Heart right ventricle (tissue), 16 donors: ENCODE results near the gene MAGI2. TPM values are rescaled to one million over a fixed set of nuclear protein-coding genes. Genes with fewer than 3 reads are reported as not detected.

Source experiments
- ATAC-seq, 8 donors: fragments of 200-7000 bp; cut with Tn5 transposase; one replicate each; pipeline ENCODE4 v1.9.1; 2020; ENCODE audit warnings: mild to moderate bottlenecking in 8 of 8, moderate library complexity in 8 of 8, moderate number of reproducible peaks in 1 of 8
- DNase-seq, 2 donors: peaks; one replicate each; pipeline ENCODE4 v3.0.0-alpha.2; 2020
- H3K27ac ChIP-seq, 10 donors: fragments of 200-600 bp; sonication (generic) in 2 of 10; one replicate each; pipeline versions ENCODE4 v1.5.0 to v1.8.0; 2020 to 2022; ENCODE audit warnings: mild to moderate bottlenecking in 3 of 10
- H3K27me3 ChIP-seq, 7 donors: fragments of 200-600 bp; one replicate each; pipeline ENCODE4 v1.8.0; 2021 to 2022; ENCODE audit warnings: mild to moderate bottlenecking in 2 of 7
- H3K36me3 ChIP-seq, 9 donors: fragments of 200-600 bp; sonication (generic) in 1 of 9; one replicate each; pipeline versions ENCODE4 v1.5.0 to v1.8.0; 2020 to 2022; ENCODE audit warnings: mild to moderate bottlenecking in 2 of 9
- H3K4me1 ChIP-seq, 9 donors: fragments of 200-600 bp; sonication (generic) in 1 of 9; one replicate each; pipeline versions ENCODE4 v1.5.0 to v1.8.0; 2020 to 2022; ENCODE audit warnings: mild to moderate bottlenecking in 4 of 9
- H3K4me3 ChIP-seq, 10 donors: fragments of 200-600 bp; sonication (generic) in 2 of 10; one replicate each; pipeline versions ENCODE4 v1.5.0 to v1.8.0; 2020 to 2022; ENCODE audit warnings: mild to moderate bottlenecking in 7 of 10, moderate library complexity in 2 of 10
- H3K9me3 ChIP-seq, 11 donors: fragments of 200-600 bp in 10 of 11; sonication (generic) in 2 of 11; one replicate each; pipeline versions ENCODE4 v1.5.0 to v1.8.0; 2013 to 2022; ENCODE audit warnings: mild to moderate bottlenecking in 2 of 11, control low read depth in 1 of 11, moderate library complexity in 1 of 11
- CTCF ChIP-seq, 9 donors: fragments of 200-600 bp; sonication (generic) in 2 of 9; IDR thresholded peaks; one replicate each; pipeline versions ENCODE4 v1.5.0 to v1.8.0; 2021 to 2022; ENCODE audit warnings: antibody characterized with exemption in 9 of 9, mild to moderate bottlenecking in 5 of 9, moderate library complexity in 1 of 9
- WGBS, 2 donors: extraction: QIAGEN DNeasy Blood & Tissue Kit; methylation state at CpG; one replicate each; pipeline ENCODE4 v1.1.7; 2013; ENCODE audit warnings: inconsistent platforms in 1 of 2; 5-methylcytosine and 5-hydroxymethylcytosine counted together
- intact Hi-C, 10 donors: fragments of 100-400 bp; cut with DNase I; formaldehyde crosslinking; loops; one replicate each; pipeline versions ENCODE4 v1.11.1 to v1.14.2; 2022
- polyA plus RNA-seq, 2 donors: library from polyadenylated mRNA; stranded (reverse); fragments of 200-250 nt; gene quantifications; one replicate each; pipeline ENCODE4 v1.2.3, GENCODE V29; 2013
- total RNA-seq, 10 donors: library from RNA; stranded (reverse); fragmentation: NEBNext Ultra II Directional in 3 of 10; extraction: Animal tissue kit (Norgen Biotek cat#: 25700) in 3 of 10; gene quantifications; one replicate each; pipeline versions ENCODE4 v1.2.1 to v1.2.4, GENCODE V29; 2021 to 2023
- donor health status: Arrhythmogenic right ventricular cardiomyopathy.
- donor health status: ischemic (EF 13 %, LVEDD 7.1; RV severe dilation, severe dysfunction).
- donor health status: healthy with polysubstance abuse.
- donor health status: DM: no; HTN: yes; CAD: no.
- donor health status: DM: no; HTN: no; CAD: no.
- donor health status: ischemic (EF 25% LVEDD 6.9; RV normal size, moderate dysfunction).
- donor health status: ischemic (EF 25% LVEDD 5.7; RV mildly dilated, moderate dysfunction).
- donor health status: healthy.
- donor health status: DM: yes; HTN: yes; CAD: no.
- donor health status: Ischemic cardiomyopathy.
- donor health status: ischemic (EF 35%, LVEDD 5.7; RV mildly dilated, moderate dysfunction).
- donor health status: nonischemic (EF 11% LVEDD 7.7; RV severe dilation, severe dysfunction).
- donor health status: DM: yes; HTN: yes; CAD: no.
- donor health status: PGD.
- donor health status: ischemic (EF 29% LVEDD 5.4; RV normal size, mild dysfunction).
- donor health status: nonischemic (EF 23%, LVEDD 6.1; RV moderate dilation, normal function).

Gene MAGI2
- total and polyA plus RNA-seq, 12 donors, result 0.83 to 6.0 (median 4.1) TPM

DNA sequence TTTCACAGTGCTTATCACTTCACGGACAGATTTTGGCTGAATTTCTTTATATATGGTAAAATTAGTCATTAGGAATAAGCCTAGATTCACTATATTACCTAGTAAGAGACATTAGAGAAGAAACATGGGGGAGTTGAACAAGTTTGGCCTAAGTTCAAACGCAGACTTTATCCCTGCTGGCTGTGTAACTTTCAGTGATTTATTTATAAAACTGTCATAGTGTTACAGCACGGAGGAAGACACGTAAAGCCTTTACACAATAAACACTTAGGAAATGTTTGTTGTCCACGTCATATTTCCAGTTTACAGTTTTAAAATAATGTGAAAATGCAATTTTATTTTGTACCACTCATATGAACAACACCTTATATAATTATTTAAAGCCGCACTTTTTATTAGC is 661.5 kb downstream of the MAGI2 start:
- DNase-seq (no peak), ATAC-seq (no peak)
- H3K4me3 ChIP-seq, result no peak overlapping the region
- peaks cover 0 to 3% (median 0%) of the 10 kb centered on the region in 9 donors for H3K4me1 ChIP-seq
- peaks cover 0 to 21% (median 13%) of the 10 kb centered on the region in 11 donors for H3K9me3 ChIP-seq
- intact Hi-C loops, result no loop called here
- H3K36me3 ChIP-seq, result no peaks in the 10 kb centered on the region
- H3K27me3 ChIP-seq, result no peaks in the 10 kb centered on the region
- TF ChIP-seq CTCF (IDR thresholded peaks at IDR 0.05), result no peak
- H3K27ac ChIP-seq, result no peak overlapping the region
- WGBS, 2 donors, result 39 to 46% methylated on average over 6 of the region's 6 CpGs

DNA sequence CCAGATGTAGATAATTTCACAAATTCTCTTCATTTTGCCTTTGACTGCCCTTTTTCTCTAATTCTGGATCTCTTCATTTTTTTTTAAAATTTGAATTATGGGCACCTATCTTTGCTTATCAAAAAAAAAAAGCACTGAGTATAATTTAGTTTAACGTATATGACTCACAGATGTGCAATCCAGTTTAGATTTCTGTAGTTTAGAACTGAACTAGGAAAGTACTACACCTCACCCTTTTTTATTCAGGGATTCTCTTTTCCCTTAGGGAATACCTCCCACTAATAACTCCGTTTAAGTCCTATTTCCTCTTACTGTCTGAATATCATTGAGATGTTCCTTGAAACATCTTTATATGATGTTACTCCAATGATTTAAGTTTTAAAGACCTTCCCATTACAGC is 665.0 kb downstream of the MAGI2 start:
- Histone ChIP-seq H3K4me3 (no peak overlapping the region), H3K27me3 (no peaks in the 10 kb centered on the region), H3K4me1 (no peaks in the 10 kb centered on the region), H3K36me3 (no peaks in the 10 kb centered on the region), H3K9me3 (no peaks in the 10 kb centered on the region), H3K27ac (no peak overlapping the region)
- WGBS, 2 donors, result 43 to 76% methylated on average over 2 of the region's 2 CpGs
- DNase-seq (no peak), ATAC-seq (no peak)
- intact Hi-C loops, result no loop called here
- TF ChIP-seq CTCF (IDR thresholded peaks at IDR 0.05), result no peak

GRCh38 chr7:78787854-78788253 is 665.6 kb downstream of the MAGI2 start:
- no peak for TF ChIP-seq CTCF (IDR thresholded peaks at IDR 0.05)
- no peaks in the 10 kb centered on the region for H3K4me1 ChIP-seq
- intact Hi-C loops, result no loop called here
- H3K36me3 ChIP-seq, result no peaks in the 10 kb centered on the region
- H3K27me3 ChIP-seq, result no peaks in the 10 kb centered on the region
- ATAC-seq, result no peak
- no peak for DNase-seq
- no peaks in the 10 kb centered on the region for H3K9me3 ChIP-seq
- 87 to 89% methylated on average over 1 of the region's 1 CpG for WGBS, 2 donors
- no peak overlapping the region for H3K4me3 ChIP-seq
- H3K27ac ChIP-seq, result no peak overlapping the region

DNA sequence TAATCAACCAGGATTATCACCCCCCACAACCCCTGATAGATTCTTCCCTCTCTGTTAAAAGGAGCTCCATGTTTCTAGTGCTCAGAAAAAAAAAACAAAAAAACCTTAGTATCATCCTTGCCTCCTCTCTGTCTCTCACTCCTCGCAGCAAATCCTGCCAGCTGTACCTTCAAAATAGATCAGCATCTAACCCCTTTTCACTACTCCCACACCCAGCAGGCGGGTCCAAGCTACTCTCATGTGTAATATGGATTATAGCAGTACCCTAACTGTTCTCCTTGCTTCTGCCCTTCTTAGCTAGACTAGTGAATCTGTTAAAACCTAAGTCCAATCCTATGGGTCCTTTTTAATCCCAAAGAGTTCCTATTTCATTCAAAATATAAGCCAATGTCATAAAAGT is 667.4 kb downstream of the MAGI2 start:
- H3K36me3 ChIP-seq, result no peaks in the 10 kb centered on the region
- no peaks in the 10 kb centered on the region for H3K27me3 ChIP-seq
- no peaks in the 10 kb centered on the region for H3K9me3 ChIP-seq
- DNase-seq, result no peak
- WGBS, 2 donors, result 68 to 75% methylated on average over 2 of the region's 2 CpGs
- intact Hi-C loops, result no loop called here
- H3K27ac ChIP-seq, result no peak overlapping the region
- no peaks in the 10 kb centered on the region for H3K4me1 ChIP-seq
- TF ChIP-seq CTCF (IDR thresholded peaks at IDR 0.05), result no peak
- H3K4me3 ChIP-seq, result no peak overlapping the region
- ATAC-seq, result no peak
